Pulmonary artery endothelial cell (primary cell): ENCODE measurements around the gene CTXN1. TPM values are rescaled to one million over a fixed set of nuclear protein-coding genes. Genes with fewer than 3 reads are reported as not detected.

Experiments used
- DNase-seq: peaks from one replicate; pipeline ENCODE4 v3.0.0-alpha.2; 2011; ENCODE audit warnings: low read depth, low spot score
- total RNA-seq: library from RNA; depleted of rRNA; stranded (reverse); fragments of >200 nt; gene quantifications from 2 replicates; pipeline ENCODE4 v1.2.3, GENCODE V29; 2014

CTXN1 gene
- total RNA-seq, 1 donor from 2014 or later = 8.2 TPM

- DNase-seq = no peak
These were observed 10.5 kb downstream of the CTXN1 start for GRCh38 chr19:7915250-7916102.

- DNase-seq = no peak
These were observed 11.3 kb downstream of the CTXN1 start, which contains the start of gene TGFBR3L for GRCh38 chr19:7914598-7915045. TSS of gene TGFBR3L (plus strand) at chr19:7914830.

GRCh38 chr19:7914099-7914498 is 11.8 kb downstream of the CTXN1 start:
- no peak for DNase-seq

GRCh38 chr19:7913652-7914051 is 12.3 kb downstream of the CTXN1 start:
- DNase-seq = no peak

- DNase-seq = no peak
These were observed 13.0 kb downstream of the CTXN1 start for GRCh38 chr19:7912697-7913564.

- no peak for DNase-seq
These were observed 13.7 kb downstream of the CTXN1 start for GRCh38 chr19:7912144-7912696.

- no peak for DNase-seq
These were observed 14.3 kb downstream of the CTXN1 start for GRCh38 chr19:7911508-7912143.

GRCh38 chr19:7910321-7911161 is 15.4 kb downstream of the CTXN1 start:
- no peak for DNase-seq

GRCh38 chr19:7909471-7910067 is 16.4 kb downstream of the CTXN1 start:
- no peak for DNase-seq

GRCh38 chr19:7908742-7909461 is 17.0 kb downstream of the CTXN1 start:
- no peak for DNase-seq

GRCh38 chr19:7908078-7908699 is 17.7 kb downstream of the CTXN1 start:
- no peak for DNase-seq

GRCh38 chr19:7907544-7907943 is 18.4 kb downstream of the CTXN1 start:
- no peak for DNase-seq

GRCh38 chr19:7907122-7907521 is 18.8 kb downstream of the CTXN1 start:
- no peak for DNase-seq

GRCh38 chr19:7905859-7906258 is 20.1 kb downstream of the CTXN1 start:
- DNase-seq = no peak

GRCh38 chr19:7905268-7905667 is 20.7 kb downstream of the CTXN1 start:
- DNase-seq = no peak

GRCh38 chr19:7904074-7905020 is 21.6 kb downstream of the CTXN1 start:
- no peak for DNase-seq

- peak; percentile 94 for DNase-seq
These were observed 22.5 kb downstream of the CTXN1 start, which contains the start of gene MAP2K7 for GRCh38 chr19:7903244-7904073. TSS of gene MAP2K7 (plus strand) at chr19:7903877. CDS start at chr19:7903945, 68 bp downstream.
